NCI-H446 (cell line): ENCODE results near the gene CCDC195.
"Not testable (repeated sequence)": the region's sequence is repeated elsewhere in the genome, so short reads cannot be mapped to it uniquely, and the experiment has no call there.

ENCODE experiments used
- DNase-seq, 2 experiments: peaks; one replicate each; lab custom pipeline; 2025; lab: John Stamatoyannopoulos, UW

CCDC195 gene

GRCh38 chr2:224690868-224691267 is 25.3 kb downstream of the CCDC195 start:
- no peak for DNase-seq

DNA sequence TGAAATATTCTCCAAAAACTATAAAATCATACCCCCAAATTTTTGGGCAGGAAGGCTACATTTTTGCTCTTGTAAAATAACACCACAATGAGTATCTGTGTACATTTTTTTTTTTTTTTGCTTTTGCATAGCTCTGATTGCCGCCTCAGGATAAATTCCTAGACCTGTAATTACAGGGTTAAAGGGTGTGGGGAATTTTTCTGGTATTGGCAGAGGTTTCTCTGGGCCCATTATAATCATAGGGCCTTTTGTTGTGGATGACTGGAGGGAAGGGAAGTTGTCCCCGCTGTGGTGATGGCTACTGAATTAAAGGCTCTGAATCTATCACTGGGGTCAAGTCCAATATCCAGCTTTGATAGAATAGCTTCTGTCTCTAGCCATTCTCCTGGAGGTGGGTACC is 26.6 kb downstream of the CCDC195 start:
- no peak for DNase-seq

GRCh38 chr2:224688997-224689396 is 27.2 kb downstream of the CCDC195 start:
- no peak for DNase-seq

GRCh38 chr2:224687156-224687555 is 29.0 kb downstream of the CCDC195 start:
- DNase-seq = no peak

DNA sequence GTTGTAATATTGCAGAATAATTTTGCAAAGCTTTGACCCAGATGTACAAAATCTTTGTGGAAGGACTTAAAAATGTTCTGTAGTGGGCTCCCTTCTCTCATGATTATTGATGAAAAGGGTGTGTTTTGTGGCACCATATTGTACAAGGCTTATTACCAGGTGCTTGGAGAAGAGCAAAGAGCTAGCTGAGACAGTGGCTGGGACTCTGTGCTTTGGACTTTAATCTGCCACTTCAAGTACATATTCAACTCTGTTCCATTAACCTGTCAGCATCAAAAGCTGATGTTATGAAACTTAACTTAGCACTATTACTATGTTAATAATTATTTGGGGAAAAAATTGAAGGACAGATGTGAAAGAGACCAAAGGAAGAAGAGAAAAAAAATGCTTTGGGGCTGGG is 31.0 kb downstream of the CCDC195 start:
- no peak for DNase-seq

DNA sequence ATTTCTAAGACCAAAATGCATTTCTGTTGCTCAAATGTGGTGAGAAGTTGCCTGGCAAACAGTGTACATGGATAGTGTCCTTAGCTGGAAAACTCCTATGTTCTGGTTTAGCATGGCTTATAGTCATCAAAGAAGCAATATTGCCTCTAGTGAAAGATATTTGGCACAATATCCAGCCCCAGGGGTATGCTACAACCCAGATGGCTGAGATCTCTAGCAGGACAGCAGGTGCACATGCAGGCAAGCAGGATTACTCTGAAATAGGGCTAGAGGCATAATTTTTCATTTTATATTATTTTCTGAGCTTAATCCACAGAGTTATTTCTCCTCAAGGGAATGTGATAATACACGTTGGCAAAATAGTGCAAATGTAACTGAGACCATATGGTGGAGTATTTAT is 34.0 kb downstream of the CCDC195 start:
- peak; percentile 21 to 62 for DNase-seq

DNA sequence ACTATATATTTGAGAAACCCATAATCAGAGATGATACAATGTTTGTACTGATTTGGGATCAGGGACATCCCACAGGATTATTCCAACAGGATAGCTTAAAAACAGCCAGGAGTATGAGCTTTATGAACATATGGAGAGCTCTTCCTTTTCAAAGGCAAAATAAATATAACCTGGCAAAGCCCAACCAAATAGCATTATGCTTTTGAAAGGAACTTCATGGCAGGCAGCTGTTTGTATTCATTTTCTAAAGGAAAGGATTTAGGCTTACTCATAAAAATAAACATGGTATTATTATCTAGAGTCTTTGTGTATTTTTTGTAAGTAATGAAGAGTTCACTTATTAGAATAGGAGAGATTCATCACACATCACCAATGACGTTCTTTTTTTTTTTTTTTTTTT is 44.4 kb downstream of the CCDC195 start:
- DNase-seq = peak in 1 of 2 experiments; percentile 36

DNA sequence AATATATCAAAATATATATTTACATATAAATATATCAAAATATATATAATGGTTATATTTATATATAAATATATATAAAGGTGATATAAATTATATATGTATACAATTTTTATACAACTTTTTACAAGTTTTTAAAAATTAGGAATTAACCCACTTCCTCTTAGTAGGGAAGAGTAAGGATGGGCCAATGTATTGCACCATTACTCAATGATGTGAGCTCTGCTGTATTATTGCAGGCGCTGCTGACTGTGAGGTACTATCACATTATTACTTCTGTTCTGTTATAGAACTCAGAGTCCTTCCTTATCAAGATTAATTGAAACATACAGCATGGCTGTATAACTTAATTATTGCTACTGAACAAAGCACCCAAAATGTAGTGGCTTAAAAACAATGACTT is 46.0 kb downstream of the CCDC195 start:
- no peak for DNase-seq

DNA sequence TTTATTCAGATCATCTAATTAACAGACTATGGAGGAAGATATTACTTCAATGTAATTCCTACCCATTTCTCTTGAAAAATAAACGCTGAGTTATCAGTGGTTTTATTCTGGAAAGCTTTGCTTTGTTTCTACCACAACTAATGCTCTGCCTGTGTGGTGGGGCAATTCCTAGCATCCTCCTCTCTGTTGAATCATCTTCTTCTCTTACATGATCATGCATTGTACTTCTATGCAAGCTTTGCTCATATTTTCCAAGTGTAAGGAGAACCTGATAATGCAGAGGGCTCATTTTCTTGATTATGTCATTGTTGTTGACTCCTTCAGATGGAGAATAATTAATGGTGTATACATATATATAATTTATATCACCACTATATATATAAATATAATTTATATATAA is 46.7 kb downstream of the CCDC195 start:
- DNase-seq = no peak

DNA sequence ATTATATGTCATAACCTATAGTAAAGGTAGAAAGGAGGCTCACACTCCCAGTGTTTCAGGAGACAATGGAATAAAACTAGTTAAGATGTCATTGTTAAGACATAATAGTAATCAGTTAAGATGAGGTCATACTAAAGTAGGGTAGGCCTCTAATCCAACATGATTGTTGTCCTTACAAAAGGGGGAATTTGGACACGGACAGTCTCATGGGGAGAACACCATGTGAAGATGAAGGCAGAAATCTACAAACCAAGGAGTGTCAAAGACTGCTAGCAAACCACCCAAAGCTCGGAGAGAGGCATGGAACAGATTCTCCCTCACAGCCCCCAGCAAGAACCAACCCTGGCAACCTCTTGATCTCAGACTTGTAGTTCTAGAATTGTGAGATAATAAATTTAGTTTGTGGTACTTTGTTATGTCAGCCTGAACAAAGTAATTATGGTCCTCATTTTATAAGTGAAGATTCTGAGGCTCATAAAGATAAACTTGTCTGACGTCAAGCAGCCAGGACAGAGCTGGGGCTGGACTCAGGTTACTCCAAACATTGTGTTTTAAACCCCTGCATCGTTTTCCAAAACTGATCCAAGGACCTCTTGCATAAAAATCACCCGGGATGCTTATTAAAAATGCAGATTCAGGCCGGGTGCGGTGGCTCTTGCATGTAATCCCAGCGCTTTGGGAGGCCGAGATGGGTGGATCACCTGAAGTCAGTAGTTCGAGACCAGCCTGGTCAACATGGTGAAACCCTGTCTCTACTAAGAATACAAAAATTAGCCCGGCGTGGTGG is 47.8 kb downstream of the CCDC195 start:
- DNase-seq = no peak

- no peak for DNase-seq
These were observed 49.1 kb downstream of the CCDC195 start for GRCh38 chr2:224666951-224667553.

DNA sequence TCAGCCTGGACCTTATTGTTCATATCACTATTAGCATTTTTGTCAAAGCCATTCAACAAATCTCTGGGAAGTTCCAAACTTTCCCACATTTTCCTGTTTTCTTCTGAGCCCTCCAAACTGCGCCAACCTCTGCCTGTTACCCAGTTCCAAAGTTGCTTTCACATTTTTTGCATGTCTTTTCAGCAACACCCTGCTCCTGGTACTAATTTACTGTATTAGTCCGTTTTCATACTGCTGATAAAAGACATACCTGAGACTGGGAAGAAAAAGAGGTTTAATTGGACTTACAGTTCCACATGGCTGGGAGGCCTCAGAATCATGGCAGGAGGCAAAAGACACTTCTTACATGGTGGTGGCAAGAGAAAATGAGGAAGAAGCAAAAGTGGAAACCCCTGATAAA is 52.8 kb downstream of the CCDC195 start:
- DNase-seq = not testable (repeated sequence)

- DNase-seq = not testable (repeated sequence)
These were observed 54.5 kb downstream of the CCDC195 start for GRCh38 chr2:224661708-224662107.

- DNase-seq = no peak
These were observed 56.5 kb downstream of the CCDC195 start for GRCh38 chr2:224659714-224660113.

- DNase-seq = no peak
These were observed 57.3 kb downstream of the CCDC195 start for GRCh38 chr2:224658780-224659405.

- no peak for DNase-seq
These were observed 58.8 kb downstream of the CCDC195 start for GRCh38 chr2:224657349-224657748.

- no peak for DNase-seq
These were observed 61.1 kb downstream of the CCDC195 start for GRCh38 chr2:224655006-224655537.
